CD1c-positive myeloid dendritic cell (primary cell): Measurements from ENCODE around the gene RPL37A.

Experiments used
- DNase-seq: peaks from one replicate; pipeline ENCODE4 v3.0.0-alpha.2; 2016; ENCODE audit errors: extremely low spot score

RPL37A gene

DNA sequence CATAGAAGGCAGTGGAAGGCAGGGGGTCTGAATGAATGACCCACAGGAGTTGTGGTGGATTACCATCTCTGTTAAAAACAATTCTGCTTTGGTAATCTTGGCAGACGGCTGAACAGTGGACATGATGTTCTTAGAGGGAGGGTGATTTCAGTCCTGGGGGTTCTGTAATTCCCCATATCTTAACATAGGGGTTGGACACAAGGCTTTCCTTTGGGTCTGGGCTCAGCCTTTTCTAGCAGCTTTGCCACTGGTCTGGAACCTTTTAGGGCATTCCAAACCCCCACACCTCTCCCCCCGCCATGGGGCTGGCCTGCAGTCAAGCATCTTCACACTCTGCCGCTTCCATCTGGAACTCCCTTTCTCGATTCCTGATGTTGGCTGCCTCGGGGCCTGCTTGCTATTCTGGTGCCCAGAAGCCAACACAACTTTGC, 50.3 kb downstream of the RPL37A start:
- DNase-seq: no peak

DNA sequence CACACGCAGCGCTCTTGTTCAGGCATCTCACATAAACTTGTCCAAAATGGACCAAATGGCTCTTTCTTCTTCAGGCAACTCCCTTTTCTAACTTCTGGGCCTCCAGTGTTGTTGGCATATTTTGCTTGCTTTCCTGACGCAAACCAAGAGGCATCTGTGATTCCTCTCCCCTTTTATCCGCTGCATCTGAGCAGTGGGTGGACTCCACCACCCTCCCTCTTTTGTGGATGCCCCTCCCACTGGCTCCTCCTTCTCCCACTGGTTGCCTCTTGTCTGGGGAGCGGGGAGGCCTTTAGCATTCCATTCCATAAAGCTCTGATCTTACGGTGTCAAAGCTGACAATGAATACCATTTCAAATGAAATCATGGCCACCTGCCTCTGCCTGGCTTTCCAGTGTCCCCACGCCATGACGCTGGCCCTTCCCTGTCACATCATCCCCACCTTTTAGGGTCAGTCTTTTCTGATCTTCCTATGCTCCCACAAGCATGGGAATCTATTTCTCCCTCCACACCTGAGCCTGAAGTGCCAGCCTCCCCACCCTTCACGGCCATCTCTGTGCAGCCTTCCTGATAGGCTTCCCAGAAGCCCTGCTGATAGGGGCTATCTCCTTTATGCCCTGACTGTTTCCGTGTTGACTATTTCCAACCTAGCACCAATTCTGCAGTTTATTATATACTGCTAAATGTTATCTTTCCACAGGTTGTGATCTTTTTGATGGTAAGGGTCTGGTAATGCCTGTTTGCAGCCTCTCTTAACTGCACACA, 51.5 kb downstream of the RPL37A start:
- no peak for DNase-seq

DNA sequence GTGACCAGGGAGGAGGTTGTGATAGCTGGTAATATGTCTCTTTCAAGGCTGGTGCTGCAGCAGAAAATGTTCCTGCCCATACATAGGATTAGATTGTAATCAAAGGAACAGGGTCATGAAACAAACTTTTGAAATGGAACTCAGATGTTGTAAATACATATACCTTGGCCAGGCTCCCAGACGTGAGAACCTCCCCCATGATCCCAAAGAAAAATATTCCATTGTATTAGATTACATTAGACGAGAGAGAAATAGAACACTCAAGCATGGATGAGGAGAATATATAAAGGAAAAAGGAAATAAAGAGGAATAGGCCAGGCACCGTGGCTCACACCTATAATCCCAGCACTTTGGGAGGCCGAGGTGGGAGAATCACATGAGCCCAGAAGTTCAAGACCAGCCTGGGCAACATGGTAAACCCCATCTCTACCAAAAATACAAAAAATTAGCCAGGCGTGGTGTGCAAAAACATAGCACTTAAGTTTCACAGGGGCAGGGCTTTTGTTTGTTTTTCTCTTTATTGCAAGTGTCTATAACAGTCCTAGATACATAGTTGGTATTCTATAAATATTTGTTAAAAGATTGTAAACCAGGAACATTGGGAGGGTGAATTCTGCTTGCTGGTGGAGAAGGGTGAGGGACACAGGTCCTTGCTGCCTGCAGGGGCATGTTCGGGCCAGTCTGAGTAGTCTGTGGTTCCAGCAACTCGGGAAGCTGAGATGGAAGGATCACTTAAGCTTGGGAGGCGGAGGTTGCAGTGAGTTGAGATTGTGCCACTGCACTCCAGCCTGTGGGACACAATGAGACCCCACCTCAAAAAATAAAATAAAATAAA, 52.8 kb downstream of the RPL37A start:
- DNase-seq: no peak

DNA sequence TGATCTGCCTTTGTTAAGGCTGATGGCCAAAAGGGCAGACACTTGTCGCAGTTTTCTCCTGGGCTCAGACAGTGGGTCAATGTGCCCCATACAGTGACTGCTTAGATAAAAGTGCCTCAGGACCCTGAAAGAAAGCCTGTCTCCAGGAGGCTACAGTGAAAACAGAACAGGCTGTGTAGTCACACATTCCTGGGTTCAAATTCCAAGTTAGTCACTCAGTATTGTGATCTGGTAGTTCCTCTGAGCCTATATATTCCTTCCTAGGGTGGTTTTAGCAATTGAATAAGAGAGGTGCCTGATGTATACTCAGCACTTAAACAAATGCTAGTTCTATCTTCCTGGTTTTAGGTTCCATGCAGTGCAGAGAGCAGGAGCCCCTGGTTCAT, 54.4 kb downstream of the RPL37A start:
- DNase-seq: no peak
